GM13977 (cell line): Measurements from ENCODE around the gene GNG7.

Source experiments
- DNase-seq: peaks from one replicate; pipeline ENCODE4 v3.0.0; 2012; ENCODE audit warnings: low spot score
- CTCF ChIP-seq: IDR thresholded peaks from 2 replicates; pipeline ENCODE4 v1.5.1; 2012; ENCODE audit warnings: mild to moderate bottlenecking, control low read depth; ENCODE audit not compliant: insufficient read depth; ENCODE audit errors: extremely low read depth, missing control alignments
- in situ Hi-C: fragments of 300-500 bp; cut with MboI; formaldehyde crosslinking; loops from one replicate; pipeline ENCODE4 v1.12.0; 2022; ENCODE audit warnings: low sequenced_read_pairs, low pct_unique_long_range_greater_than_20kb, mixed read lengths, inconsistent platforms; ENCODE audit not compliant: unreplicated experiment

GNG7 gene

GRCh38 chr19:2591537-2592291 is 110.8 kb downstream of the GNG7 start:
- DNase-seq: no peak
- in situ Hi-C loops: no loop called here
- TF ChIP-seq CTCF: no peak

GRCh38 chr19:2590630-2591399 is 111.7 kb downstream of the GNG7 start:
- no peak for TF ChIP-seq CTCF
- DNase-seq: no peak
- in situ Hi-C loops: no loop called here

- no peak for TF ChIP-seq CTCF
- DNase-seq: no peak
- in situ Hi-C loops: no loop called here
Observed at GRCh38 chr19:2589441-2589840, 113.1 kb downstream of the GNG7 start.

GRCh38 chr19:2588081-2588777 is 114.3 kb downstream of the GNG7 start:
- in situ Hi-C loops: no loop called here
- no peak for TF ChIP-seq CTCF

GRCh38 chr19:2587001-2587719 is 115.3 kb downstream of the GNG7 start:
- no peak for DNase-seq
- in situ Hi-C loops: no loop called here
- TF ChIP-seq CTCF: no peak

More at GRCh38 chr19:2588081-2588777, 114.3 kb downstream of the GNG7 start:
- DNase-seq: no peak

GRCh38 chr19:2586196-2586595 is 116.3 kb downstream of the GNG7 start:
- no peak for DNase-seq
- TF ChIP-seq CTCF: no peak
- in situ Hi-C loops: no loop called here
